IMR-90 (cell line): ENCODE data around the gene EPB41L4A. TPM values are rescaled to one million over a fixed set of nuclear protein-coding genes. Genes with fewer than 3 reads are reported as not detected.

ENCODE experiments used
- ATAC-seq: fragments of 200-7000 bp; cut with Tn5 transposase; 2 replicates; pipeline ENCODE4 v1.9.1; 2020; ENCODE audit warnings: low read depth, mild to moderate bottlenecking, moderate library complexity
- BruUV-seq: library from RNA; stranded (reverse); fragments of 400-500 nt; replicated peaks from 2 replicates; lab custom pipeline; 2021; lab: Mats Ljungman, UMichigan
- CTCF ChIA-PET: fragments of 300-600 bp; formaldehyde crosslinking; extraction: SDS; loops from one replicate; lab custom pipeline; 2021; ENCODE audit warnings: antibody characterized with exemption; lab: Yijun Ruan, JAX
- POLR2A ChIA-PET: fragments of 300-600 bp; sonication (Branson Sonifier 250); formaldehyde crosslinking; loops from one replicate; lab custom pipeline; 2022; ENCODE audit warnings: antibody characterized with exemption; ENCODE audit not compliant: unreplicated experiment; lab: Charles Lee
- DNase-seq: peaks from one replicate; pipeline ENCODE4 v3.0.0; 2013
- H2AFZ ChIP-seq: replicated peaks from 2 replicates; pipeline ENCODE3; 2013; ENCODE audit warnings: low read length, mild to moderate bottlenecking; ENCODE audit not compliant: poor library complexity
- H2AK5ac ChIP-seq: 2 replicates; pipeline ENCODE4 v1.6.1; 2013; ENCODE audit warnings: low read depth, low read length, inconsistent platforms
- H2AK9ac ChIP-seq: replicated peaks from 2 replicates; pipeline ENCODE3; 2013; ENCODE audit warnings: mild to moderate bottlenecking, low read depth, low read length, moderate library complexity; ENCODE audit not compliant: poor library complexity
- H2BK120ac ChIP-seq: 2 replicates; pipeline ENCODE4 v1.6.1; 2013; ENCODE audit warnings: low read depth, low read length, inconsistent platforms
- H2BK15ac ChIP-seq: 3 replicates; pipeline ENCODE4 v1.6.1; 2013; ENCODE audit warnings: low read depth, low read length, inconsistent platforms
- H2BK20ac ChIP-seq: 2 replicates; pipeline ENCODE4 v1.6.1; 2013; ENCODE audit warnings: low read depth, mild to moderate bottlenecking, inconsistent platforms, low read length, moderate library complexity
- H2BK5ac ChIP-seq: 2 replicates; pipeline ENCODE4 v1.6.1; 2013; ENCODE audit warnings: mild to moderate bottlenecking, low read depth, low read length, inconsistent platforms; ENCODE audit not compliant: poor library complexity, severe bottlenecking
- H3K14ac ChIP-seq: replicated peaks from 2 replicates; pipeline ENCODE4 v1.6.1; 2013; ENCODE audit warnings: low read depth, low read length, inconsistent platforms
- H3K18ac ChIP-seq: 2 replicates; pipeline ENCODE4 v1.6.1; 2013; ENCODE audit warnings: low read depth, low read length, control low read depth
- H3K23ac ChIP-seq: 2 replicates; pipeline ENCODE4 v1.6.1; 2013; ENCODE audit warnings: low read depth, low read length, inconsistent platforms
- H3K27ac ChIP-seq: 2 replicates; pipeline ENCODE4 v1.5.1; 2013; ENCODE audit warnings: mild to moderate bottlenecking, control low read depth, low read length; ENCODE audit not compliant: insufficient read depth
- H3K27me3 ChIP-seq: 2 replicates; pipeline ENCODE4 v1.6.1; 2013; ENCODE audit warnings: low read length; ENCODE audit not compliant: control insufficient read depth, insufficient read depth
- H3K36me3 ChIP-seq: 2 replicates; pipeline ENCODE4 v1.6.1; 2013; ENCODE audit warnings: low read length, mixed read lengths; ENCODE audit not compliant: control insufficient read depth, insufficient read depth
- H3K4ac ChIP-seq: 2 replicates; pipeline ENCODE4 v1.6.1; 2013; ENCODE audit warnings: low read depth, low read length, inconsistent platforms
- H3K4me1 ChIP-seq: 2 replicates; pipeline ENCODE4 v1.6.1; 2013; ENCODE audit warnings: low read length, mixed read lengths; ENCODE audit not compliant: control insufficient read depth, insufficient read depth
- H3K4me2 ChIP-seq: 2 replicates; pipeline ENCODE4 v1.6.1; 2013; ENCODE audit warnings: low read depth, mild to moderate bottlenecking, control low read depth, low read length, moderate library complexity
- H3K4me3 ChIP-seq: 2 replicates; pipeline ENCODE4 v1.5.1; 2013; ENCODE audit warnings: low read depth, mild to moderate bottlenecking, control low read depth, low read length, moderate library complexity; ENCODE audit not compliant: insufficient read depth
- H3K56ac ChIP-seq: 2 replicates; pipeline ENCODE4 v1.6.1; 2013; ENCODE audit warnings: low read length, inconsistent platforms; ENCODE audit not compliant: insufficient read depth; ENCODE audit errors: extremely low read depth
- H3K79me1 ChIP-seq, 2 experiments: 2 replicates each; pipeline ENCODE4 v1.6.1; 2013; ENCODE audit warnings: low read length in 2 of 2, inconsistent platforms in 1 of 2, low read depth in 1 of 2
- H3K9ac ChIP-seq: 2 replicates; pipeline ENCODE4 v1.6.1; 2013; ENCODE audit warnings: low read depth, low read length, control low read depth
- H3K9me1 ChIP-seq: 2 replicates; pipeline ENCODE4 v1.6.1; 2013; ENCODE audit warnings: low read length, inconsistent platforms; ENCODE audit not compliant: insufficient read depth
- H3K9me3 ChIP-seq: 2 replicates; pipeline ENCODE4 v1.6.1; 2013; ENCODE audit warnings: low read length; ENCODE audit not compliant: control insufficient read depth, insufficient read depth
- H4K20me1 ChIP-seq: 2 replicates; pipeline ENCODE4 v1.6.1; 2013; ENCODE audit warnings: low read length, inconsistent platforms; ENCODE audit not compliant: insufficient read depth
- H4K5ac ChIP-seq: 2 replicates; pipeline ENCODE4 v1.6.1; 2013; ENCODE audit warnings: mild to moderate bottlenecking, low read depth, low read length, control low read depth
- H4K8ac ChIP-seq, 2 experiments: 2 replicates each; pipeline ENCODE4 v1.6.1; 2013; ENCODE audit warnings: low read depth in 2 of 2, low read length in 2 of 2, control low read depth in 1 of 2, inconsistent platforms in 1 of 2
- H4K91ac ChIP-seq: 2 replicates; pipeline ENCODE4 v1.6.1; 2013; ENCODE audit warnings: low read depth, low read length, inconsistent platforms; ENCODE audit not compliant: insufficient read depth
- BHLHE40 ChIP-seq: fragments of 150-350 bp; IDR thresholded peaks from 2 replicates; pipeline ENCODE4 v1.6.1; 2016; ENCODE audit warnings: mild to moderate bottlenecking, low read depth, low read length
- CEBPB ChIP-seq: IDR thresholded peaks from 2 replicates; pipeline ENCODE4 v1.6.1; 2012; ENCODE audit warnings: low read depth, low read length, improper control_type of control experiment
- CHD1 ChIP-seq: IDR thresholded peaks from 2 replicates; pipeline ENCODE4 v1.6.1; 2012; ENCODE audit warnings: low read depth, low read length, improper control_type of control experiment
- CTCF ChIP-seq: conservative IDR thresholded peaks from 2 replicates; pipeline ENCODE4 v1.5.1; 2012; ENCODE audit warnings: mild to moderate bottlenecking, low read depth, low read length, improper control_type of control experiment
- ELK1 ChIP-seq: fragments of 150-350 bp; IDR thresholded peaks from 2 replicates; pipeline ENCODE4 v1.6.1; 2016; ENCODE audit warnings: low read depth, mild to moderate bottlenecking, low read length, moderate library complexity, borderline replicate concordance
- FOS ChIP-seq: fragments of 150-350 bp; IDR thresholded peaks from 2 replicates; pipeline ENCODE4 v1.6.1; 2016; ENCODE audit warnings: low read depth, low read length
- MAFK ChIP-seq: IDR thresholded peaks from 2 replicates; pipeline ENCODE4 v1.6.1; 2012; ENCODE audit warnings: low read depth, low read length, improper control_type of control experiment
- MAZ ChIP-seq: IDR thresholded peaks from 2 replicates; pipeline ENCODE4 v1.6.1; 2012; ENCODE audit warnings: low read depth, mild to moderate bottlenecking, low read length, improper control_type of control experiment, moderate library complexity, borderline replicate concordance
- MXI1 ChIP-seq: IDR thresholded peaks from 2 replicates; pipeline ENCODE4 v1.6.1; 2012; ENCODE audit warnings: low read depth, mild to moderate bottlenecking, low read length, moderate library complexity, borderline replicate concordance
- NFE2L2 ChIP-seq: fragments of 150-350 bp; IDR thresholded peaks from 2 replicates; pipeline ENCODE4 v1.6.1; 2016; ENCODE audit warnings: low read depth, mild to moderate bottlenecking, low read length
- POLR2A ChIP-seq: IDR thresholded peaks from 2 replicates; pipeline ENCODE4 v1.6.1; 2012; ENCODE audit warnings: mild to moderate bottlenecking, low read depth, low read length
- RAD21 ChIP-seq: IDR thresholded peaks from 2 replicates; pipeline ENCODE4 v1.6.1; 2012; ENCODE audit warnings: low read length, improper control_type of control experiment
- RCOR1 ChIP-seq: IDR thresholded peaks from 2 replicates; pipeline ENCODE4 v1.6.1; 2012; ENCODE audit warnings: mild to moderate bottlenecking, low read length, improper control_type of control experiment; ENCODE audit not compliant: insufficient replicate concordance
- RFX5 ChIP-seq: IDR thresholded peaks from 2 replicates; pipeline ENCODE4 v1.8.0; 2012; ENCODE audit warnings: low read depth, mild to moderate bottlenecking, low read length, moderate library complexity
- SMC3 ChIP-seq: fragments of 150-350 bp; IDR thresholded peaks from 2 replicates; pipeline ENCODE4 v1.6.1; 2016; ENCODE audit warnings: low read depth, mild to moderate bottlenecking, antibody characterized with exemption, low read length, moderate library complexity
- USF2 ChIP-seq: fragments of 150-350 bp; IDR thresholded peaks from 2 replicates; pipeline ENCODE4 v1.6.1; 2017; ENCODE audit warnings: mild to moderate bottlenecking, antibody characterized with exemption, low read length, low read depth
- WGBS, 2 experiments: methylation state at CpG; one replicate each; pipeline versions ENCODE4 v1.1.5 to v1.1.7; 2013; ENCODE audit warnings: missing lambda C conversion rate in 2 of 2; ENCODE audit not compliant: insufficient read length in 1 of 2; ENCODE audit errors: extremely low coverage in 2 of 2; 5-methylcytosine and 5-hydroxymethylcytosine counted together
- dilution Hi-C: fragments of 300-500 bp; cut with HindIII; formaldehyde crosslinking; loops from one replicate; pipeline ENCODE4 v1.14.3; 2018; ENCODE audit warnings: low sequenced_read_pairs; ENCODE audit not compliant: unreplicated experiment
- in situ Hi-C: fragments of 300-500 bp; cut with MboI; formaldehyde crosslinking; loops from 3 replicates; pipeline ENCODE4 v1.14.3; 2019; ENCODE audit warnings: low sequenced_read_pairs, inconsistent platforms, mixed read lengths
- intact Hi-C: fragments of 100-400 bp; cut with micrococcal nuclease; formaldehyde crosslinking; loops from 2 replicates; pipeline ENCODE4 v1.10.0; 2022
- polyA plus RNA-seq, 3 experiments: library from polyadenylated mRNA; depleted of rRNA; stranded (reverse); fragments of >200 nt; gene quantifications; 2 replicates each; pipeline ENCODE4 v1.2.3, GENCODE V29; 2012; ENCODE audit warnings: low replicate concordance in 1 of 3
- total RNA-seq: library from RNA; depleted of rRNA; stranded (reverse); fragments of >200 nt; gene quantifications from 2 replicates; pipeline ENCODE4 v1.2.3, GENCODE V29; 2012

EPB41L4A gene
- total and polyA plus RNA-seq, 2 of the 4 experiments (the other 2 are of a cell fraction) = under 0.01 to 0.02 TPM

DNA sequence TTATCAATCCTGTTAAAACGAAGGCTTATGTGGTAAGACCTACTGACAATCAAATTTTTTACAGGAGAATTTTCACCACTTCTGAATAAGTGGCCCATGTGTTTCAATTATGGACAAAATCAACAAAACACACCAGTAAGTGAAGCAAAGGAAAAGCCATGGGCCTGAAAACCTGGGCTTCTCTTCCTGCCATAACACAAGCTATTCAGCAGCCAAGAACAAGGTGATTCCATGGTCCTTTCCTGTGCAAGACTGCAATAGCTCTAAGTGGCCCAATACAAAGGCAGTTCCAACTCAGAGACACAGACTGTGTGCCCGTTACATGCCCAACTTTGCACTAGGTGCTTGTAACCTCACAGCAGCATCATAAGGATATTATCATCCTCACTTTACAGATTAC, 168.5 kb downstream of the EPB41L4A start:
- no TSS peak for BruUV-seq
- H2AFZ ChIP-seq = no peak overlapping the region
- H2BK5ac ChIP-seq = no peak overlapping the region
- TF ChIP-seq ELK1 (no peak), POLR2A (no peak), USF2 (no peak), RAD21 (no peak), CEBPB (no peak), FOS (no peak), MXI1 (no peak), NFE2L2 (no peak), RFX5 (no peak), MAFK (no peak), BHLHE40 (no peak), MAZ (no peak), RCOR1 (no peak), CTCF (no peak), CHD1 (no peak), SMC3 (no peak)
- ChIA-PET POLR2A (no interaction called here), CTCF (no interaction called here)
- H4K20me1 ChIP-seq = no peaks in the 10 kb centered on the region
- no peak overlapping the region for H2BK20ac ChIP-seq
- no peak overlapping the region for H3K14ac ChIP-seq
- no peak overlapping the region for H3K18ac ChIP-seq
- H3K36me3 ChIP-seq = no peaks in the 10 kb centered on the region
- no peak overlapping the region for H4K5ac ChIP-seq
- no peak overlapping the region for H2BK15ac ChIP-seq
- no peaks in the 10 kb centered on the region for H3K4me1 ChIP-seq
- in situ Hi-C loops (no loop called here), dilution Hi-C loops (no loop called here), intact Hi-C loops (no loop called here)
- WGBS, 2 experiments = no CpG with 5 or more reads among the region's 2 CpGs
- no peak overlapping the region for H3K27ac ChIP-seq
- H2BK120ac ChIP-seq = no peak overlapping the region
- no peak overlapping the region for H4K91ac ChIP-seq
- no peak overlapping the region for H3K56ac ChIP-seq
- no peak overlapping the region for H3K4me3 ChIP-seq
- no peaks in the 10 kb centered on the region for H3K9me3 ChIP-seq
- peaks cover 1% of the 10 kb centered on the region; the same call in 1 of the 2 replicates for H3K27me3 ChIP-seq
- DNase-seq (no peak), ATAC-seq (no peak)
- H4K8ac ChIP-seq = no peak overlapping the region
- no peak overlapping the region for H2AK5ac ChIP-seq
- no peak overlapping the region for H3K23ac ChIP-seq
- H3K9me1 ChIP-seq = no peaks in the 10 kb centered on the region
- H3K79me1 ChIP-seq = no peaks in the 10 kb centered on the region
- no peak overlapping the region for H2AK9ac ChIP-seq
- H3K4me2 ChIP-seq = no peak overlapping the region
- H3K4ac ChIP-seq = no peak overlapping the region
- H3K9ac ChIP-seq = no peak overlapping the region
